ENCODE measurements around the gene CFAP74.
"Not testable (repeated sequence)": the region's sequence is repeated elsewhere in the genome, so short reads cannot be mapped to it uniquely, and the experiment has no call there.

The CFAP74 gene

DNA sequence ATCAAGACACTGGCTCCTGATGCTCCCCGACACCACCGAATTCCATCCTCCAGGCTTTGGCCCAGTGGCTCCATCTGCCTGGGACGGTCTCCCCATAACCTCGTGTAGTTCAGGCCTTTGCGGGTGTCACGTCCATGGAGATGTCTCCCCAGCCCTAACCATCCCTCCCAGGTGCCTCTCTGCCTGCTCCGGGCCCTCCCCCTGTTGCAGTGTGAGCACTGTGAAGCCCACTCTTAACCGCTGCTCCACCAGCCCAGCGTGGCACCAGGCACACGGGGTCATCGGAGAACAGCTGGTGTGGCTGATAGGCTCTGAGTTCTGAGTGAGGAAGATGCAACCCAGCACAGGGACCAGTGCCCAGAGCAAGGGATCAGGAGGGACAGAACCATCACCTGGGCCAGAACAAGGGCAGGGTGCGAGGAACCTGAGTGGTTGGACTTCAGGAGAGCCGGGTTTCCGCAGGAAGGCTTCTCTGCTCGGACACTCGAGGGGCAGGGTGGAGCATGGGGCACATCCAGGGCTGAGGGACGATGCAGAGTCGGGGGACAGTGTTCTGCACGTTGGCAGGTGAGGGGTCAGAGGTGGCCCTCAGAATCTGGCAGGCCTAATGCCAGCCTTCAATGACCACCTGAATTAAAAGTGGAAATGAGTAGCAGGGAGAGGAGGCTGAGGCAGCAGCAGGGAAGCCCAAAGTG lies 110.1 kb downstream of the CFAP74 start:
- no peak for DNase-seq

DNA sequence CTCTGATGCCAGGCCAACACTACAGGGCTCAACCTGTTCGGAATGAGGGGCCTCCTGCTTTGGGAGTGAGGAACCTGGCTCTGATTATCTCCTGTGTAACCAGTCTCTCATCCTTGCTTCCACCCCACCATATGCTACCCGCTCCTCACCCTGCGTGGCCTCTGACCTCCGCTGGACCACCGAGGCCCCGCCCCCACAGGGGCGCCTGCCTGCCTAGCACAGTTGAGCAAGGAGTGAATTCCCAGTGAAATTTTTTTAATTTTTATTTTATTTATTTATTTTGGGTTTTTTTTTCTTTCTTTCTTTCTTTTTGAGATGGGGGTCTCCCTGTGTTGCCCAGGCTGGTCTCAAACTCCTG lies 110.8 kb downstream of the CFAP74 start:
- DNase-seq = no peak

DNA sequence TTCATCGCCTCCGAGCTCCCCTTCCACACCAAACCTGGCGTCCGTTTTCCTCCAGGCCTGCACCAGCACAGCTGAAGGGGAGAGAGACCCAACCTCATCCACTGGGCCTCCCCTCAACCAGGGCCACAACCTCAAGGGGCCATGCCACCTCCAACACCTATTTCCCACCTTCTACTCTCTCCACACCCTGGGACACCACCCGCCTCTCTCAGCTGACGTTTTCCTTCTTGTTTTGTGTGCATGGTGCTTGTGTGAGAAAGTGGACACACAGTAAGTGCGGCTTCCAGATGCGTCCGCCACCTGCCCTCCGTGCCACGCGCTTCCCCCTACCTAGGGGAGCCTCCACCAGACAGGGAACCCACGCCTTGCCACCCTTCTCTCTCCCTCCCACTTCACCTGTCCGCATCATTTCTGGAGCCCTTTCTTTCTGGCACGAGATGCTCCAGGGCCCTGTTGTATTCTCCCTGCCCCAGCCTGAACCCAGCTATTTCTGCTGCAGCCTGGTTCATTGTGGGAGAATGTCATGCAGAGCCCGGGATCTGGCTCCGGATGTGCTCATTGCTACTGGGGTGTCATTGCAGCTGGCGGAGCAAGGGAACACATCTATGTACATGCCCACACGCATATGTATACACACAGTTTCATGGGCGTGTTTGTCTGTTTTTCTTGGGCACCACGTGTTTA lies 111.4 kb downstream of the CFAP74 start:
- no peak for DNase-seq

DNA sequence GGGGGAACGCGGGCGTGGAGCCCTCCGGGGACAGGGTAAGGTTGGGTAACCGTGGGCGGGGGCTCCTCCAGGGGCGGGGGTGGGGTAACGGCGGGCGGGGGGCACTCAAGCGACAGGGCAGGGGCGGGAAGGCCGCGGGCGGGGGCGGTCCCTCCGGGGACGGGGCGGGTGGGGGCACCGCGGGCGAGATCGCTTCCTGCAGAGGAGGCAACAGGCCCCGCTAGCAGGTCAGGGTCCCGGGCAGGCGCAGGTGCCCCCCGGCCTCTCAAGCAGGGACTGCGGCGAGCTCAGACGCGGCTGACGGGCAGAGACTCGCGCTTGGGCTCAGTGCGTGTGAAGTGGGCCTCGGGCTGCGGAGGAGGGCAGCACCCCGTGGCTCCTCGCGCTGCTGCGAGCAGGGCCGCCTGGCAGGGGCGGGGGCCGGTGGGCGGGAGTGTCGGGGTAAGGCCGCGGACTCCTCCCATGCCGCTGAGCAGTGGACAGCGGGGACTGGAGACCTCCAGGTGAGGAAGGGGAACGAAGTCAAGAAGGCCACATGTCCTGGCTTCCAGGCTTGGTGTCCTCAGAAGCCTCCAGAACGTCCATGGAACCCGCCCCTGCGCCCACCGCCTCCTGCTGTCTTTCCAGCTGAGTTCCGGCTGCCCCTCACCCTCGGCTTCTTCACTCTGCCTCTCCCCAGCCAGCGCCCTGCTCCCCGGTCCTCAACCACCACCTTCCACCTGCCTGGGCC lies 112.1 kb downstream of the CFAP74 start:
- DNase-seq = peak; percentile 40

DNA sequence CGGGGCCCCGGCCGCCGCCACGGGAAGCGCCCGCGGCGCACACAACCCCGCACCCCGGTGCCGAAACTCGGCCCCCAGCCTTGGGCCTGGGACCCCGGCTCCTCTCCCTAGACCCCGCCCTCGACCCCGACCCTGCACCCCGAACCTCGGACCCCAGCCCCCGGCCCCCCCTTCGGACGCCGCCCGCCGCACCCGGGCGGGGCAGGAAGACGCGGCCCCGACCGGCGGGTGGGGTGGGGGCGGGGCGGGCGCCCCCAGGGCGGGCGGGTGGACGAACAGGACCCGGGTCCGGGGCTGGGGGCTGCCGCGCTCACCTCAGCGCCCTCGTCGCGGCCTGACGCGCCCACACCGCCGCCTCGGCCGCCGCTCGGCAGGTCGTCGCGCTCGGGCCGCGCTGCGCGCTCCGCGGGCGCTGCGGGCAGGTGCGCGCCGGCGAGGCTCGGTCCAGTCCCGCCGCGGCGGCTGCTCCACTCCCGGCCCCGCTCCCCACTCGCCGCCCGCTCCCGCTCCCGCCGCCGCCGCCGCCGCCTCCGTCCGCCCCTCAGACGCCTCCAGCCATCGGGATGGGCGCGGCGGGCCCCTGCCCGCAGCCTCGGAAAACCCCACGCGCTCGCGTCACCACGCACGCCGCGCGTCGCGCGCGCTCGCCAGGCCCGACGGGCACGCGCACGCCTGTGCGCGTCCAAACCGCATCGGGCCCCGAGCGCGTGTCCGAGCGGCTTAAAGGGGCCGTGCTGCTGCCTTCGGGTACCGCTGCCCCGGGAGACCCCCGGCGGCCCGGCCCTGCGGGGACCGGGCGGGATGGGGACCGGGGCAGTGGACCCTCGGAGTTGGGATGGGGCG lies 112.9 kb downstream of the CFAP74 start, which contains the start of gene GNB1:
GNB1 (minus strand) TSS at position 582 of the 843 bp plus-strand sequence. CDS start 65,634 bp downstream, outside the sequence.
- peak; percentile 88 for DNase-seq

DNA sequence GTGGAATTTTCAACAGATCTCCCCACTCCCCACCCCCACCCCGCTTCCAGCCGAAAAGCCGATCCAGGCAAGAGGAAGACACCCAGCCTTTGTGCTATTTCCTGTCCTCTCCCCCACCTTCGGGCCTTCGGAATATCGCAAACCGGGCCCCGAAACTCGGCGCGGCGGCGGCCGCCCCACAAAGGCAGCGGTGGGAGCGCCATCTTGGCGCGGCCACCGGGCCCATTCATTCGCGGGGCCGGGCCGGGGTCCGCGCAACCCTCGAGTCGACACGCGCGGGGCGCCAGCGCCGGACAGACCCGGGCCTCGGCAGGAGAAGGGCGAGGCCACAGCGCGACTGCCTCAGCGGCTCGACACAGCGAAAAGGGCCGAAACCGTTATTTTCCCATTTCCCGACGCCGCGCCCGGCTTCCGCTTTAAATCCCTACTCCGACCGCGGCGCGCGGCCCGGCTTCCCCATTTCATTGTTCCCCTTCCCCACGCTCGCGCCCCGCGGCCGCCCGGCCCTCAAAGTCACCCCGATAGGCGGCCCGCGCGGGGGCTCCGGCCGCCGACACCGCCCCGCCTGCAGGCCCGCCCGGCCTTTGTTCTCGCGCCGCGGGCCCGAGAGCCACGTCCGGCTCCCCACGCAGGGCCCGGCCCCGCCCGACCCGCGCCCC lies 113.6 kb downstream of the CFAP74 start:
- peak; percentile 87 for DNase-seq

DNA sequence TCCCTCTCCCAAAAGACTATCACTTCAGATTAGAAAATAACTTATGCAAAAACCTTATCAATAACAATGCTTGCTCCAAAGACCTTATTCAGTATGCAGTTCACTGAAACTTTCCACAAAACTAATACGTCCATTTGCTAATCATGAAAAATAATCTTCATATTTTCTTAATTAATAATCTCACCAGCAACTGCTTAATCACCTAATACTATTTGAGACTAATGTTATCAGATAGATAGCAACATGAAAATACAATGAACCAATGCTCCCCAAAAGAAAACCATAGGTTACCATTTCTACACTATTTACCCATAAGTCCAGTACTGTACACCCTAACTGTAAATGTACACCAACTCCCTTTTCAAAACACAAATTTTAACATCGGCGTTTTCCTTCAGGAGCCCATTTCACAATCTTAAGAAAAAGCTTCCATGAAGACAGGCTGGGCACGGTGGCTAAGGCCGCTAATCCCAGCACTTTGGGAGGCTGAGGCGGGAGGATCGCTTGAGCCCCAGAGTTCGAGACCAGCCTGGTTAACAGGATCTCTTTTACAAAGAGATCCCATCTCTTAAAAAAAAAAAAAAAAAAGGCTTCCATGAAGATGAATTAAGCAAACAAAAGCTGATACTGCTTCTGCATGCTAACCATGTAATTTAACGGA lies 114.4 kb downstream of the CFAP74 start:
- DNase-seq = no peak

DNA sequence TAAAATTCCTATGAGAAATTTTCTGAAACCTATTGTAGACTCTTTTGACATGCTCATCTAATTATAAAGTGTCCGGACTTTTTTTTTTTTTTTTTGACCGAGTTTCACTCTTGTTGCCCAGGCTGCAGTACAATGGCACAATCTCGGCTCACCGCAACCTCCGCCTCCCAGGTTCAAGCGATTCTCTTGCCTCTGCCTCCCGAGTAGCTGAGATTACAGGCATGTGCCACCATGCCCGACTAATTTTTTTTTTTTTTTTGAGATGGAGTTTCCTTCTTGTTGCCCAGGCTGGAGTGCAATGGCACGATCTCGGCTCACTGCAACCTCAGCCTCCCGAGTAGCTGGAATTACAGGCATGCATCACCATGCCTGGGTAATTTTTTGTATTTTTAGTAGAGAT lies 119.7 kb downstream of the CFAP74 start:
- DNase-seq = not testable (repeated sequence)

DNA sequence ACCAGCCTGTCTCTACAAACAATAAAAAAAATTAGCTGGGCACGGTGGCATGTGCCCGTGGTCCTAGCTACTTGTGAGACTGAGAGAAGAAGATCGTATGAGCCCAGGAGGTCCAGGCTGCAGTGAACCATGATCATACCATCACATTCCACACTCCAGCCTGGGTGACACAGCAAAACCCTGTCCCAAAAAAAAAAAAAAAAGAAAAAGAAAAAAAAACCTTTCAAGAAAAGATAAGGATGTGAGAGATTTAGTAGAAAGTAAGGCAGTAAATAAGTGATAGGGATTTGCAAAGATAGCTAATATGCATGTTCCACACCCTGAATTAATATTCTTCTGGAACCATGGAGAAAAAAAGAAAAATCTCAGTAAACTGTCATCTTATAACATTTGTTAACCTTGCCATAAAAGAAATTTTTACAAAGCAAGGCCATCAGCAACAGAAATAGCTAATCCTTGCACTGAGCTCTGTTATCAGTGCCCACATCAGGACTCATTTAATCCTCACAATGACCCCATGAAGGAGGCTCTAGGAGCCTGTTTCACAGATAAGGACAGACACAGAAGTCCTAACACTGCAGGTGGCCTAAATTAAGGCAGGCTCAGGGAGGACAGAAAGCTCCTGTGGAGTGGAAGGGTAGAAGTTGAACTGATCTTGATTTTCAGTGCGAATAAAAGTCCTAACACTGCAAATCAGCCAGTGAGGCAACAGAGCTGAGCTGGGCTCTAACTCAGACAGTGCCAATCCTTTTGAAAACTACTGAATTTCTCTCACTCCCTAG lies 120.3 kb downstream of the CFAP74 start:
- no peak for DNase-seq

DNA sequence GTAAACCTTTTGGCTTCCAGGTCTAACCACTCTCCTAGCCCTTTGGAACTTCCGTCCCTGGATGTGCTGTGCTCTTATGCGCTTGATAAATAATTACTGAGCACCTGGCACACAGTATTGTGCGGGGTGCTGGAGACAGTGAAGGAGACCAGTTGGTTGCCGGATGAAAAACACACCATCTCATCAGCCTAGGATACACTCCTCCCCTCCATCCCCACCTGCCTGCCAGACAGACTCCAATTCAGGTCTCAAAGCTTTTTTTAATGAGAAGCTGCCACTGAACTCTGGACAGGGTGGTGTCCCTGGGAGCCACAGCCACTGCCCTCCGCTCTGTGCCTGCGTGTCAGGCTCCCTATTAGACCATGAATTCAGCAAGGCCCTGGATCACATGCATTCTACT lies 121.9 kb downstream of the CFAP74 start:
- no peak for DNase-seq

DNA sequence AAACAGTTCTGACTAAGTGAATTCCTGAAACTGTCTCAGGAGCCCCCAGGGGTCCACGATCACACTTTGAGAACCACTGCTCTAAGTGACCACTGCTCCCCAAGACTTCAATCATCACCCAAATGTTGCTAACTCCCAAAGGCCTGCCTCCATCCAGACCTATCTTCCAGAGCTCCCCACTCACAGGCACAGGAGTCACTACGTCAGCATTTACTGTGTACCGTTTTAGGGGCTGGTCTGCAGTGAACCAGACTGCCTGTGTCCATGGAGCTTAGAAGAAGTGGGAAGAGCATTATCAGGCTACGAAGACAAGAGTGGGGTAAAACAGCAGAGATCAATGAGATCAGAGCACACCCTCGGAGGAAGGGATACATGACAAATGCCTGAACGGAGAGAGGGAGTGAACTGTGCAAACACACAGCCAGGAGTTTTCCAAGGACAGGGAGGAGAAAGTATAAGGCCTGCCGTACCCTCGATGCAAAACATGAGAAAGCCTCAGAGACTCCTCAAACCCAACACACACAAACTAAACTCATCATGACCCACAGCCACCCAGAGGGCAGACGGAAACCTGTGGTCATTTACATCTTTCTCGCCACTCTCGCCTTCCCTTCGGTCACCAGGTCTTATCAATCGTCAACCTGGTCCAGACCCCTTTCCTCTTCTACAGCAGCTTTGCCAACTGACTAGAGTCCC lies 122.8 kb downstream of the CFAP74 start:
- DNase-seq = no peak

DNA sequence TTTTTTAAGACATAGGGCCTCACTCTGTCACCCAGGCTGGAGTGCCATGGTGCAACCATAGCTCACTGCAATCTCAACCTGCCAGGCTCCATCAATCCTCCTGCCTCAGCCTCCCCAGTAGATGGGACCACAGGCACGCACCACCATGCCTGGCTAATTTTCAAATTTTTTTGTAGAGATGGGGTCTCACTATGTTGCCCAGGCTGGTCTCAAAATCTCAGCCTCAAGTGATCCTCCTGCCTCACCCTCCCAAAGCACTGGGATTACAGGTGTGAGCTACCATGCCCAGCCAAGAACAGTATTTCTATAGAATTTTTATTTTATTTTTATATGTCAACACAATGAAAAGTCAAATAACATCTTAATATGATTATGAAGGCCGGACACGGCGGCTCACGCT lies 123.6 kb downstream of the CFAP74 start:
- DNase-seq = no peak

DNA sequence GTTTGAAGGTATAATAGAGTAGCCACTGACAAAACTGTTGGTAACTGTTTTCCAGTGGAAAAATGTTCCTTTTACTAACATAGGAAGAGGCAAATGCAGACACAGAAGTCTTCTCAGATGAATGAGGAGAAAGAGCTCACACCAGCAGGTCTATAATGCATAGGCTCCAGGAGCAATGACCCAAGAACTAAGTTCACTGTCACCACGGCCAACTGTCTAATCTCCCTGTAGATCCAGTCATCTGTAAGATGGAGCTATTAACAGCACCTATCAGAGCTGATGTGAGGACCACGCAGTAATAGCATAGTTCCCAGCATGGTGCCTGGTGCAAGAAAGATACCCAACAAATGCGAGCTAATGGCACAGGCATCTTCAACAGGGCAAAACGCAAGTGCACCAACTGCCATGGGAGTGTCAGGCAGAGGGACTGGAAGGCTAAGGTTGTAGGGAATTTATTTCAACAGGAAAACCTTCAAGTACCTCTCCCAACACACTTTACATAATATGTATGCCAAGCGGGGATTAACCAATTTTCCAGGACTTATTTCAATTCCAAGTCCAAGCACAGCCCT lies 125.6 kb downstream of the CFAP74 start:
- no peak for DNase-seq

DNA sequence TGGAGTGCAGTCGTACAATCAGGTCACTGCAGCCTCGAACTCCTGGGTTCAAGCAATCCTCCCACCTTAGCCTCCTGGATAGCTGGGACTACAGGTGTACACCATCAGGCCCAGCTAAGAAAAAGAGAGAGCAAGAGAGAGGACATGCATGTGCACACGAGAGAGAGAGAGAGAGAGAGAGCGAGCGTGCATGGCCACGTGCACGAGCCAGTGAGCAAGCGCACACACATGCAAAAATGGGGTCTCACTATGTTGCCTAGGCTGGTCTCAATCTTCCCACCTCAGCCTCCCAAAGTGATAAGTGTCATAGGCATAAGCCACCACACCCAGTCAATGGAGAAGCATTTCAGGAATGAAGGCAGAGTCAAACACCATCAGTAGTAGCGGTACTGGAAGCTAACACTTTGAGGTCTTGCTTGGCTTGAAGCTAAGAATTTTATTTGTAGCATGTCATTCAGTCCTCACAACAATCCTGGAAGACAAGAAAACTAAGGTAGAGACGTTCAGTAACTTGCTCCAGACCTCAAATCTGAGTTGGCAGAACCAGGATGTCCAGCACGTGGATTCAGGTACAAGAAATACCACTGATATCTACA lies 127.2 kb downstream of the CFAP74 start:
- DNase-seq = no peak

DNA sequence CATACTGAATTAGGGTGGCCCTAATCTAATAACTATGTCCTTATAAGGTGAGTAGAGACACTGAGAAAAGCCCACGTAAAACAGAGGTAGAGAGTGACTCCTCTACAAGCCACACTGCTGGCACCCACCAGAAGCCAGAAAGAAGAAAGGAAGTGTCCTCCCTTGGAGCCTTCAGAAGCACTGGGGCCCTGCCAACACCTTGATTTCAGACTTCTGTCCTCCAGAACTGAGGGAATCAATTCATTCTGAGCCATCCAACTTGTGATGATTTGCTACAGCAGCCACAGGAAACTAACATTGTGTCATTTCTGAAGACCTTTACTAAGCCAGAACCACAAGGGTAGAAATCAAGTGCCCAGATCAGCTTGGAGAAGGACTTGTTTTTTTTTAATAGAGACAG lies 127.7 kb downstream of the CFAP74 start:
- DNase-seq = no peak

DNA sequence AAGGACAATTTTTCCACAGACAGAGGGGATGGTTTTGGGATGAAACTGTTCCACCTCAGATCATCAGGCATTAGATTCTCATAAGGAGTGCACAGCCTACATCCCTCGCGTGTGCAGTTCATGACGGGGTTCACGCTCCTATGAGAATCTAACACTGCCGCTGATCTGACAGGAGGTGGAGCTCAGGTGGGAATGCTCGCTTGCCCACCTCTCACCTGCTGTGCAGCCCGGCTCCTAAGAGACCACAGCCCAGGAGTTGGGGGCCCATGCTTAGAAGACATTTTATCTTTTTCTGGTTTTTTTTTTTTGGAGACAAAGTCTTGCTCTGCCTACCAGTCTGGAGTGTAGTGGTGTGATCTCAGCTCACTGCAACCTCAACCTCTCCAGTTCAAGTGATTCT lies 128.7 kb downstream of the CFAP74 start:
- no peak for DNase-seq

DNA sequence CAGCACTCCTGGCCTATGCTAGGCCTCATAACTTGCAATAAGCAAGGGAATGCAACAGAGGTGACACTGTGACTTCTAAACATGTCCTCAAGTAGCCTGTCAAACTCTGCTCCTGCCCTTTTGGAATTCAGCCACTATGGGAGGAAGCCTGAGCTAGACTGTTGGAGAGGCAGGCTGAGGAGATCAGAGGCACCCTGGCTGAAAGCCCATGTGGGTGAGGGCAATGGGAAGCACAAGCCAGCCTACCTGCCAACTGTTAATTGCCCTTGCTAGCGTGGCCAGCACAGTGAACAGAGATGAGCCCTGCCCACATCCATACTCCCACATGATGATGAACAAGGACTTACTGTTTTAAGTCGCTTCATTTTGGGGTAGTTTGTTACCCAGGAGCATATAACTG lies 130.4 kb downstream of the CFAP74 start:
- no peak for DNase-seq

DNA sequence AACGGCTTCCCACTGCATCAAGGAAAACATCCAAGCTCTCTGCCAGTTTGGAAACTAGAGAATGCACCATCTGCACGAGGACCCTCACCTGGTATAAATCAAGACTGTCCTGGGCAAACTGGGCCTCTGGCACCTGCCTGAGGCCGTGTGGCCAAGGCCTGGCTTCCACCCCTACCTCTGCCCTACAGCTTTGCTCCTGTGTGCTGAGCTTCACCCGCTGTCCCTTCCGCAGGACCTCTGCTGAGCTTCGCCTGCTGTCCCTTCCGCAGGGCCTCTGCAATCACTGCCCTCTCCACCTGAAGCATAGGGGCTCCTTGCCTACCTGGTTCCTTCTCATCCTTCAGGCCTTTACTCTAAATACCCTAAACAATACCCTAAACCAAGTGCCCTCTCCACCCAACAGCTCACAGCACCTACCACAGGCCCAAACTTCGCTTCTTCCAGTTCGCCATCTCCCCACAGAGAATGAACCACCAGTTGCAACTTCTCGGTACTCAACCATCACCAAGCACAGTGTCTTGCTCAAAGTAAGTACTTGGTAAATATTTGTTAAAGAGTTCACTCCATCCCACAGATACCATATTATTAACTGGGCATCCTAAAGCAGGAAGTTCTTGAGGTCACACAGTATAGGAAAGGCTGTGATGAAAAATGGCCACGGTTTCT lies 131.1 kb downstream of the CFAP74 start:
- DNase-seq = no peak
